Fibroblast of skin of right biceps (primary cell): ENCODE data around the gene KRT40.

Experiments
- DNase-seq: peaks from one replicate; pipeline ENCODE4 v3.0.0-alpha.2; 2013

The KRT40 gene

DNA sequence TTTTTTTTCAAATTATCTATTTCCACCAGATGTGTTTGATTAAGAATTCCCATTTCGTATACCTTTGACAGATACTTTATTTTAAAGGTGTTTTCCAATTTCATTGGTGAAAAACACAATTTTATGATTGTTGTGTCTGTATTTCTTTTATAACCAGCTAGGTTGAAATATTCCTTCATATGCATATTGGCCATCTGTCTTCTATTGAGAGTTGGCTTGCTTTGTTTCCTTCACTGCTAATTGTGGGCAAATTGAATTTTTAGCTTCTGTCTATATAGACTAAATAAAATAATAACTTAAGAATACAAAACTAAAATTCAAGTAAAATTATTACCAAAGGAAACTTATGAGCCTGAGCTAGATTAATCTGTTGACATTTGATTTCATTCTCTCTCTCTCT, 11.0 kb upstream of the KRT40 start:
- no peak for DNase-seq

GRCh38 chr17:40993839-40994238, 9.7 kb upstream of the KRT40 start, which contains the start of gene KRTAP3-3:
KRTAP3-3 (minus strand) TSS chr17:40994164; CDS start chr17:40994097, 67 bp downstream.
- no peak for DNase-seq

DNA sequence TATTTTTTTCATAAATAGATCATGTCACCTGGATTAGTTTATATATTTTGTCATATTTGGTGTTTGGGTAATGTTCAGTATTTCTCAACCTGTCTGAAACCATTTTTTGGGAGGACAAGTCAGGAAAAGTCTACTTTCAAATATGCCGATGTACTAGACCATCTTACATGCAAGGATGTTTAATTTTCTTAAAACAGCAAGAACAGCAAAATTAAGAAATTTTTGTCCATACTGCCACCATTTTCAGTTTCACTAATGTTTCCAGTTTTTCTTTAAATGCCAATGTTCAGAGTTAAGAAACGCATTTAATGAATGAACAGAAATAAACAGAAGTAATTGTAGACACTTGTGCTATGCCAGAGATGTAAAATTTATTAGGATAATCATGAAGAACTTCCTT, 9.0 kb upstream of the KRT40 start:
- no peak for DNase-seq

DNA sequence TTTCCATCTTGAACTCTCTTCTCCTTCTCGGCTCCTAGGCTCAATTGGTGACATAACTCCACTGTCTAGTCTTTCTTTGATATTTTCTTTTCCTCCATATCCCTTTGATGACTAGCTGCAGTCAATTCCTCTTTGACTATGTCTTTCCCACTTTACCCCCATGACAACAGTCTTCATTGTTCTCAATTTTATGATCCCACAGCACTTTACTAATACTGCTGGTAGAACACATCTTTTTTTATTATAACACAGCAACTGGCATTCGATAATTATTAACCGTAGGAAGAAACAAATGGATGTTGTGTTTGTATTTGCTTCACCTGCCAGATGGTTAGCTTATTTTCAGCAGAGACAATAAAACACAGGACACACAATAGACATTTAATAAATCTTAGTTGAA, 8.5 kb upstream of the KRT40 start:
- no peak for DNase-seq

GRCh38 chr17:40986920-40987319, 2.8 kb upstream of the KRT40 start:
- no peak for DNase-seq

DNA sequence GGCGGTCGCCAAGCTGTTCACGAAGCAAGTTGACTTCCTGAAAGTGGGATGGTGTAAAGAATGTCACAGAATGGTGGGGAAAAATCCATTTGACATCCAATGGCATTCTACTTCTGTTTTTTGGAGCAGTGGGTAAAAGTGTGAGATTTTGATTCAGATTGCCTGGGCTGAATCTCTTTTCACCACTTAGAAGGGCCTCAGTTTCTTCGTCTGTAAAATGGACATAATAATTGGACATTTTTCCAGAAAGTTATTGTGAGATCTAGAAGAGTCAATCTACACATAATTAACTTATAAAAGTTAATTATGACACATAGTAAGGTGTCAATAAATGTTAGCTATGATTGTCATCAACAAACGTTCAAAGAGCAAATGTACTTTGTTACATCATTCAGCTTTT, 3.0 kb downstream of the KRT40 start:
- no peak for DNase-seq

GRCh38 chr17:40980596-40980995, 3.5 kb downstream of the KRT40 start:
- DNase-seq = peak; percentile 42

- no peak for DNase-seq
Measured at GRCh38 chr17:40980117-40980516, 4.0 kb downstream of the KRT40 start.

GRCh38 chr17:40978575-40979151, 5.5 kb downstream of the KRT40 start:
- DNase-seq = no peak

GRCh38 chr17:40975516-40975915, 8.6 kb downstream of the KRT40 start:
- no peak for DNase-seq

DNA sequence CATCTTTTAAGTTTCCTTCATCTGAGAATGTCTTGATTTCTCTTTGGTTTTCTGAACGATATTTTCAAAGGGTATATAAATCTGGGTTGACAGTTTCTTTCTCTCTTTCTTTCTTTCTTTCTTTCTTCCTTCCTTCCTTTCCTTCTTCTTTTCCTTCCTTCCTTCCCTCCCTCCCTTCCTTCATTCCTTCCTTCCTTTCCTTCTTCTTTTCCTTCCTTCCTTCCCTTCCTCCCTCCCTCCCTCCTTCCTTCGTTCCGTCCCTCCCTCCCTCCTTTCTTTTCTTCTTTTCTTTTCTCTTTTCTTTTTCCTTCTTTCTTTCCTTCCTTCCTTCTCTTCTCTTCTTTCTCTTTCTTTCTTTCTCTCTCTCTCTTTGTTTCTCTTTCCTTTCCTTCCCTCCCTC, 9.8 kb downstream of the KRT40 start:
- no peak for DNase-seq

DNA sequence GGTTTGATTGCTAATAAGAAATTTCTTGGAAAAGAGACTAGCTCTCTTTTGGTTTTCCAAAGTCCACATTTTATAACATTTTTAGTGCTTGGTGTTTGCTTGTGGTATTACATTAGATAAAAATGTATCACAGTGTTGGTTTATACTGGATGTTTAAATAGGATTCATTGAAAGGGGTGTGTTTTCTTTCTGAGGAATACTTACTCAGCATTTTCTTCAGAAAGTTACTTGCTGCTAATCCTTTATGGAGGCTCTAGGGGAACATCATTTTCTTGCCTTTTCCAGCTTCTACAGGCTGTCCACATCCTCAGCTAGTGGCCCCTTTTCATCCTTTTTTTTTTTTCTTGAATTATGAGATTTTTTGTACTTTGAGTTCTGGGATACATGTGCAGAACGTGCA, 16.5 kb downstream of the KRT40 start:
- no peak for DNase-seq

DNA sequence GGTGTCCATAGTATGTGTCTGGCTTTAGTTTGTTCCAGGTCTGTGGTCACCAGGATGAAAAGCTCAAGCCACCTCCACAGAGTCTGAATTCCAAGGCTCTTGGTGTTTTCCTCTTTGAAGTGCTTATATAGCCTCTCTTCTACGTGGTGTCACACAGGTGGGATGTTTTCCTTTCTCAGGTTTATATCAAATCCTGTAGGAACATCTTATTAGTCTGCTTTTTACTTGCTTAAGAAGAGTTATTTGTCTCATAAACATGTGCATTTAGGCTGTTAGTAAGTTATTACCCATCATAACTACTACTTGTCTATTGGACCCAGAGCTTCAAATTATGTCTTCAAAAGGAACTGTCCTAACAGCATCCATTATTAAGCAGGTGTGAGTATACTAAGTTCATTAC, 17.3 kb downstream of the KRT40 start, which contains the start of gene KRT39:
KRT39 (minus strand) TSS at position 101 of the 400 bp plus-strand sequence; CDS start at position 9, 92 bp downstream.
- no peak for DNase-seq

DNA sequence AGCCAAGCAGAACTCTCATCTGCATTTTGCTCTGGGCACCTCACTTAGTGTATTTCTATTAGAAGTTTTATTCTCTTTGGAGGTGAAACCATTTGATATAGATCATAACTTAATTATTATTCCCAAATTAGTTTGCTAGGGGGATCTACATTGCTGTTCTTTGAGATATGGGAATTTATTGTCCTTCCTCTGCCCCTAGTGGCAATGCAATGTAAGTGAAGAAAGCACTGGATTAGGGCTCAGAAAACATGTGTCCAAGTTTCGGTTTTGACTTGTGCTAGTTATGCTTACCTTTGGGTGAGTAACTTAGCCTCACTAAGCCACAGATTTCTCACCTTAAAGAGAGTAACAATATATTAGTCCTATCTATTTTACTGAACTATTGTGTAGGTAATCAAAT, 20.3 kb downstream of the KRT40 start:
- peak; percentile 26 for DNase-seq

DNA sequence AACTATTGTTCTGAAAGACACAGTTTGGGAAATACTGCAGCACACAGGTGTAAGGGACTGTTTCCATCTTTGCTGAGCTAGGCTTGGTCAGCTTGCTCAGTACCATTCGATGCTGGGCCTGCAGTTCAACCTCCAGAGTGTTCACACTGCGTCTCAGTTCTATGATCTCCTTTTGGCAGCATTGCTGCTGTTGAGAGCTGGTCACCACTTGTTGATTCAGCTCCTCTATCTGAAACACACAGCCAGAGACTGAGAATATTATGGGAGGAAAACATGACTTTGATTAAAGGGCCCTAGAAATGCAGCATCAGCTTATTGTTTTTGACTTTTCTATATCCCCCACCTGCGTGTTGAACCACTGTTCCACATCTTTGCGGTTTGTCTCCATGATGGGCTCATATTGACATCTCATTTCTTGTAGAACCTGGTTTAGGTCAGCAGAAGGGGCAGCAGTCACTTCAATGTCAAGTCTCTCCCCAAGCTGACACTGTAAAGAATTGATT, 22.0 kb downstream of the KRT40 start:
- DNase-seq = no peak

- no peak for DNase-seq
Measured at GRCh38 chr17:40961591-40961990, 22.5 kb downstream of the KRT40 start.

DNA sequence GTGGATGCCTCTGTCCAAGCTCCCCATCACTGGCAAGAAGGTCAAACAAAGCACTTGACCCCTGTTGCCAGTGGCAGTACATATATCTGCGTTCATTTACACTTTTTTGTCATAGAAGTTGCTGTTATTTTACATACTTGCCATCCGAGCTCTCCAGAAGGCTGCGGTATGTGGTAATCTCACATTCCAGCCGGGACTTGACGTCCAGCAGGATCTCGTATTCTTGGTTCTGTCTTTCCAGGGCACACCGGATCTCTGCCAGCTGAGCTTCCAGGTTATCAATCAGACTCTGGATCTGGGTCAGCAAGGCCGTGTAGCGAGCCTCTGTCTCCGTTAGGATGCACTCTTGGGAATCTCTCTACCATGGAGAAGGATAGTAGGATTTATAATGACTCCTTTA, 24.0 kb downstream of the KRT40 start:
- no peak for DNase-seq

GRCh38 chr17:40958086-40958953, 25.8 kb downstream of the KRT40 start:
- DNase-seq = no peak

- peak; percentile 98 for DNase-seq
Measured at GRCh38 chr17:40956401-40957254, 27.5 kb downstream of the KRT40 start.

GRCh38 chr17:40953881-40954280, 30.2 kb downstream of the KRT40 start:
- DNase-seq = peak; percentile 88

DNA sequence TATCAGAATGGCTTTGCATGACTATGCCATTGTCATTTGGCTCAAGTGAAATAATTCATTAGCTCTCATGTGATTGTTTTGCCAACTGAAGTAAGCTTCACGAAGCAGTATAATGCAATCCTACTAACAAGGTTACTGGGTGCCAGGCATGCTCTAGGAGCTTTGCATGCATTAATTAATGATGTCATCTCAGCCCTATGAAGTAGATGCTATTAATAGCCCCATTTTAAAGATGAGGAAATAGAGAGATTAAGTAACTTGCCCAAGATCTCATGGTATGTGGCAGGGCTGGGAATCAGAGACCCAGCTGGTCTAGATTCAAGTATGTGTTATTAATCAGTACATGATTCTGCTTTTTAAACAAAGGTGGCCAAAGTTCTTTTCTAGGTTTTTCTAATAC, 31.5 kb downstream of the KRT40 start:
- DNase-seq = peak; percentile 90

DNA sequence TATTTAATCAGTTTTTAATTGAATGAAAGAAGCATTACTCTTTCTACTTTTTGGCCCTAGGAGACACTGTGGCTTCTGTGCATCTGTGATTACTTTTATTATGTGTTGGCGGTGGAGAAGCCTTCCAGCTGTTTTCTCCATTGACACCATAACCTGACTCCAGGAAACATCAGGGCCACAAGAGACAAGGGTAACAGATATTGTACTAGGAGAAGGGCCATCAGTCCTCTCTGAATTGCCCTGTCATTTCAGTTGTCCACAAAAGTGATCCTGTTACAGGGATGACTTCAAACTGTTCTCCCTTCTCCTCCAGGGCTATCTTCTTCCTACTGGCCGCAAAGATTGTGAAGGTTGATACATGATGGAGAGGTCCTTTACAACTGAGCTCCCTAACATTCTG, 32.0 kb downstream of the KRT40 start:
- no peak for DNase-seq

DNA sequence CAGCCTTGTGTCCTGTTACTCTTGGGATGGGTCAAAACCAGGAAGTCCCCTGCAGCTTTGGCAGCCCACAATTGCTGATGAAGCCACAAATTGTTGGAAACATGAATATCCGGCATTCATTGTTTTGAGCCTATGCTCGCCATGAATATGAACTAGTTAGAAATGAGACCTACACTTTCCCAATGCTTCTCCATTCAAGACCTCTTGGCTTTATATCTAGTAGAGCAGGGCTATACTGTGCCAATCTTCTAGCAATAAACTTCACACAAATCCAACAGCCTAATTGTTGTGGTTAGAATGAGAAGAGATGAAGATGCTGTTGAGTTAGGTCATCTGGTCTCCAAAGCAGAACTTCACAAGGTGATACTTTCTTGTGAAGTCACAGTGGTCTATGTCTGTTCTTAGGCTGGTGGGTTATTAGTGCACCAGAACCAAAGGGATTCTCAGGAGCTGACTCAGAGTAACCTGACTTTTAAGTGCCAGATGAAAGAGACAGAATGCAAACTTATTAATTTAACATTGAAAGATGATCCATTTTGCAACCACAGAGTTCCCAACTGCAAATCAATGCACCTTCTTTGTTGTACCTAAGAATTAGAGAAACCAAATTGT, 33.0 kb downstream of the KRT40 start:
- DNase-seq = no peak
